ENCODE data around the gene CBX6. TPM values are rescaled to one million over a fixed set of nuclear protein-coding genes. Genes with fewer than 3 reads are reported as not detected.

CBX6 gene
- total RNA-seq, 1 donor from 2014 or later = 54.5 TPM

- Histone ChIP-seq H3K36me3 (ENCODE audit: control insufficient read depth, insufficient read depth, low read length) (no peaks in the 10 kb centered on the region), H3K4me3 (ENCODE audit: low read depth, low read length) (no peak overlapping the region), H3K27me3 (ENCODE audit: control insufficient read depth, insufficient read depth, low read length) (peaks cover 6% of the 10 kb centered on the region)
- no peak for TF ChIP-seq CTCF (IDR thresholded peaks at IDR 0.05; ENCODE audit: insufficient read depth, low read length, poor library complexity, severe bottlenecking)
- no peak for DNase-seq (ENCODE audit: low read depth)
These were observed 14.3 kb upstream of the CBX6 start for GRCh38 chr22:38886333-38886732.

- no peak overlapping the region for H3K4me3 ChIP-seq (ENCODE audit: low read depth, low read length)
- TF ChIP-seq CTCF (IDR thresholded peaks at IDR 0.05; ENCODE audit: insufficient read depth, low read length, poor library complexity, severe bottlenecking) = no peak
- H3K36me3 ChIP-seq (ENCODE audit: control insufficient read depth, insufficient read depth, low read length) = no peaks in the 10 kb centered on the region
- no peak for DNase-seq (ENCODE audit: low read depth)
- peaks cover 11% of the 10 kb centered on the region for H3K27me3 ChIP-seq (ENCODE audit: control insufficient read depth, insufficient read depth, low read length)
These were observed 11.1 kb upstream of the CBX6 start for GRCh38 chr22:38882972-38883622.

GRCh38 chr22:38881997-38882879 is 10.2 kb upstream of the CBX6 start:
- no peak for DNase-seq (ENCODE audit: low read depth)
- Histone ChIP-seq H3K4me3 (ENCODE audit: low read depth, low read length) (no peak overlapping the region), H3K36me3 (ENCODE audit: control insufficient read depth, insufficient read depth, low read length) (no peaks in the 10 kb centered on the region), H3K27me3 (ENCODE audit: control insufficient read depth, insufficient read depth, low read length) (peaks cover 11% of the 10 kb centered on the region)
- TF ChIP-seq CTCF (IDR thresholded peaks at IDR 0.05; ENCODE audit: insufficient read depth, low read length, poor library complexity, severe bottlenecking) = no peak

GRCh38 chr22:38881464-38881871 is 9.5 kb upstream of the CBX6 start:
- Histone ChIP-seq H3K36me3 (ENCODE audit: control insufficient read depth, insufficient read depth, low read length) (no peaks in the 10 kb centered on the region), H3K27me3 (ENCODE audit: control insufficient read depth, insufficient read depth, low read length) (peaks cover 11% of the 10 kb centered on the region), H3K4me3 (ENCODE audit: low read depth, low read length) (no peak overlapping the region)
- DNase-seq (ENCODE audit: low read depth) = no peak
- no peak for TF ChIP-seq CTCF (IDR thresholded peaks at IDR 0.05; ENCODE audit: insufficient read depth, low read length, poor library complexity, severe bottlenecking)

GRCh38 chr22:38879961-38880360 is 7.9 kb upstream of the CBX6 start:
- H3K36me3 ChIP-seq (ENCODE audit: control insufficient read depth, insufficient read depth, low read length) = no peaks in the 10 kb centered on the region
- no peak for TF ChIP-seq CTCF (IDR thresholded peaks at IDR 0.05; ENCODE audit: insufficient read depth, low read length, poor library complexity, severe bottlenecking)
- H3K4me3 ChIP-seq (ENCODE audit: low read depth, low read length) = no peak overlapping the region
- DNase-seq (ENCODE audit: low read depth) = no peak
- peaks cover 11% of the 10 kb centered on the region for H3K27me3 ChIP-seq (ENCODE audit: control insufficient read depth, insufficient read depth, low read length)

All from kidney epithelial cell (primary cell).